GM21390 (cell line): ENCODE results near the gene KRTAP19-8.

ENCODE experiments used
- ATAC-seq: cut with Tn5 transposase; IDR thresholded peaks from one replicate; pipeline ENCODE4 v1.9.1; 2021; ENCODE audit not compliant: unreplicated experiment

The KRTAP19-8 gene

DNA sequence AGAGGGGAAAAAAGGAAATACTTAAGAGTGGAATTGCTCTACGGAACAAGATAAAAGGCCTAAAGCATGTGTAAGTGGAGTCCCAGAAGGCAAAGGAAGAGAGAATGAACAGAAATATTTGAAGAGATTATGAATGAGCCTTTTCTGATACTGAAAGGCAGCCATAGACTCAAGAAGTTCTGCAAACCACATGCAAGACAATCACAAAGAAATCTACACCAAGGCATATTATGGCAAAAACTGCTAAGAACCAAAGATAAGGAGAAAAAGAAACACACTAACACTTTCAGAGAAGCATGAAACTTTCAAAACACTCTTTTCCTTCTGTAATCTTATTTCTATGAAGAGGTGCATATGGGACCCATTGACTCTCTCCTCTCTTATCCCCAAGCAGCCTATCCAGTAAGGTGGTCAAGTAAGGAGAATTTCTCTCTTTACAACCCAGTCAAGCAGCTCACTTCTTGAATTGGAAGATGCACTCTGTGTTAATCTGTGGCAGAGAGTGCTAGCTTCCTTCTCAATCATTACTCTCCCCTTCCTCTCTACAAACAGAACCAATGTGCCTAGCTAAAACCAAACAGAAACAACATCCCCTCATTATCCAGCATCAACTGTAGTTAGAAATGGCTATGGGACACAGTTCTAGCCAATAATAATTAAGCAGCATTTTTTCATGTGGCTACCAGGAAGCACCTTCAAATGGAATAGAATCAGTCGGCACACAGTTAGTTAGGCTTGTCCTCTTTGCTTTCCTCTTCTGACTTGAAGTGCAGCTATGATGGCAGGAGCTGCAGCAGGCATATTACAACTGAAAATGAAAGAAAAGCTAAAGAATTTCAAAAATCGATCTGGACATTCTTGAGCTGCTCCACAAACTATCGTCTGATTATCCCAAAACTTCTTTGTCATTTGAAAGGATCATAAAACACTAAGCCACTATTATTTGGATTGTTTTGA is 25.9 kb downstream of the KRTAP19-8 start:
- peak; percentile 58 for ATAC-seq

DNA sequence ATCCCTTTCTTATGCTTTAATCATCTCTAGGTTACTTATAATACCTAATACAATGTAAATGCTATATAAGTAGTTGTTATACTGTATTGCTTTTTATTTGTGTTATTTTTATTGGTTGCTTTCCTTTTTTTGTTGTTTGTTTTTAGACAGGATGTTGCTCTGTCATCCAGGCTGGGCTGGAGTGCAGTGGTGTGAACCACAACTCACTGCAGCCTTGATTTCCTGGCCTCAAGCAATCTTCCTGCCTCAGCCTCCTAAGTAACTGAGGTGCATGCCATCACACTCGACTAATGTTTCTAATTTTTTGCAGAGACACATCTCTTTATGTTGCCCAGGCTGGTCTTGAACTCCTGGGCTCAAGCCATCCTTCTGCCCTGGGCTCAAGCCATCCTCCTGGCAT is 26.9 kb downstream of the KRTAP19-8 start:
- ATAC-seq: no peak

DNA sequence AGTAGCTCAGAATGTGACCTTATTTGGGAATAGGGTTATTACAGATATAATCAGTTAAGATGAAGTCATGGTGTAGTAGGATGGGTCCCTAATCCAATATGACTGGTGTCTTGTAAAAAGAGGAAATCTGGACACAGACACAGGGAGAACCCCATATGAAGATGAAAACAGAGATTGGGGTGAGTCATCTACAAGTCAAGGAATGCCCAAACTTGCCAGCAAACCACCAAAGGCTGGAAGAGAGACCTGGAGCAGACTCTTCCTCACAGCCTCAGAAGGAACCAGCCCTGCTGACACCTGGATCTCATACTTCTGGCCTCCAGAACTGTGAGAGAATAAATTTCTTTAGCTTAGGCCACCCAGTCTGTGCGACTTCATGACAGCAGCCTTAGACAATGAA is 29.9 kb downstream of the KRTAP19-8 start:
- no peak for ATAC-seq

DNA sequence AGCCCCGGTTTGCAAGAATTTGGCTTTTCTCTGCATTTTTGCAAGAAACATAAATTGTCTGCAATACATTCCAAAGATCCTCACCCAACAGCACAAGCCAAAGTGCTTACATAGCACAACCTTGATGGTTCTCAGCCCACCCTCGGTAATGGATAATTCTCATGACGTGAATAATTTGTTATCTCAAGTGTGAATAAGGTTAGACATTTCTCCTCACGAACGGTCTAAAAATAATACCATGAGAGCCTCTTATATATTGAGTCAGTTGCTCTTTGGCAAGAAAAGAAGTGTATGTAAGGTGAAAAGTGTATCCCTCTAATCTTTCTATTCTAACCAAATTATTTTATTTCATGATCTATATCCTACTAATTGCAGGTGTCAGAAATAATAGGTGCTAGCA is 33.3 kb downstream of the KRTAP19-8 start:
- no peak for ATAC-seq

DNA sequence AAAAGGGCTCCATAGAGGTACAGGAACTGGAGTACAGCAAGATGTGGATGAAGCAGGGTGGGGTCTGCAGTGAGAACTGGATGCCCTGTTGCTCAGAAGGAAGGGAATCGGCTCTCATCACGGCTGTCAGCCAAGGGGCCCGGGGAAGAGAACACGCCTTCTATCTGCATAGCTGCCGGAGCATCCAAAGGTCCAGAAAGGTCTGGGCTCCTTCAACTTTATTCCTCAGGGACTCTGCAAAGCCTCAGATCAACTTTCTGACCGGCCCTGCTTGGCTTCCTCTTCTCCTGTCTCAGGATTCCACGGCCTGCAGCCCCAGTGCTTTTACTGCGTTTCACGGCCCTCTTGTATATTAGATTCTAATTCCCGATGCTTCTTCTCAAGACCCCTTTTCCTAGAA is 34.8 kb downstream of the KRTAP19-8 start:
- ATAC-seq: no peak

DNA sequence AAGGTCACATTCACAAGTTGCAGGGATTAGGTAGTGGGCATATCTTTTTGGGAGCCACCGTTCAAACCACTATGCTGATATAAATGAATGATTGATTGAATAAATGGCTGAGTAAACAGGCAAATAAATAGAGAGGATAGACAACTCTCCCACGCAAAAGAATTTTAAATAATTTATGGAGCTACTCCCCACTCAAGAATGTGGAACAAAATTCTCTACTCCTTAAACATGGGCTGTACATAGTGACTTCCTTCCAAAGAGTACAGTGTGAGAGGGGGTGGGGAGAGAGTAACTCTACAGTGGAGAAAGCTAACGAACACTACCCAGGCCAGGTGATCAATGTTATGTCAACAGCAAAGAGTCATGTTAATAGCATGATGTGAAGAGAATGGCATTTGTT is 40.7 kb downstream of the KRTAP19-8 start:
- no peak for ATAC-seq

DNA sequence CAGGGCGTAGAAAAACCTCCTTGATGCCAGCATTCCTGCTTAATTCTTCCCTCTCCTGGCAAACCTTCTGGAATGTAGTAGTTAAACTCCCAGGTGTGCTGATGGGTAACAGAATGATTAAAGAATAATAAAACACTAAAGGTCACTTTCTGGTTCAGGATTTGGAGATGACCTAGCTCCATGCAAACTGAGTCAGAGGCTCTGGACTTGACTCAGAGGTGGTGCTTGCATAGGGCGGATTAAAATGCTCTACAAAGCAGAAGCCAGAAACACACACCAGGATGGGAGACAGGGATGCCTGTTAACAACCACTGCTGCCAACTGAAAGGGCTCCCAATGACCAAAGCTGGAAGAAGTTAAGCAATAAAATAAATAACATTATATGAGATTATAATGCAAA is 41.5 kb downstream of the KRTAP19-8 start:
- ATAC-seq: no peak

DNA sequence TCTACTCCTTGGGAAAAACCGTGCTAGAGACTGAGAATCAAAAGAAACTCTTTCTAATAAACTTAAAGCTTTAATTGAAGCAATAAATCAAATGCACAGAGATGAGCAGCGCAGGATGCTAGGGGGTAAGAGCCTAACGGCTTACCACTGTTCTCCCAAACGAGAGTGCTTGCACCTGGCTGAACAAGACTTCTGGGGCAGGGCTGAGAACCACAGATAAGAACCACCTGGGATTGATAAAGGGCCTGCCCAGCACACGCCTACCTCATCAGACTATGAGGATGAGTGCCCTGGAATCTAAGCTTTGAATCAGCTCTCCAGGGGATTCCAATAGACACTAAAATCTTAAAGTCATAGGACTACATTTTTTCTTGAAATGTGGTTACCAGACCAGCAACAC is 43.3 kb downstream of the KRTAP19-8 start:
- no peak for ATAC-seq

DNA sequence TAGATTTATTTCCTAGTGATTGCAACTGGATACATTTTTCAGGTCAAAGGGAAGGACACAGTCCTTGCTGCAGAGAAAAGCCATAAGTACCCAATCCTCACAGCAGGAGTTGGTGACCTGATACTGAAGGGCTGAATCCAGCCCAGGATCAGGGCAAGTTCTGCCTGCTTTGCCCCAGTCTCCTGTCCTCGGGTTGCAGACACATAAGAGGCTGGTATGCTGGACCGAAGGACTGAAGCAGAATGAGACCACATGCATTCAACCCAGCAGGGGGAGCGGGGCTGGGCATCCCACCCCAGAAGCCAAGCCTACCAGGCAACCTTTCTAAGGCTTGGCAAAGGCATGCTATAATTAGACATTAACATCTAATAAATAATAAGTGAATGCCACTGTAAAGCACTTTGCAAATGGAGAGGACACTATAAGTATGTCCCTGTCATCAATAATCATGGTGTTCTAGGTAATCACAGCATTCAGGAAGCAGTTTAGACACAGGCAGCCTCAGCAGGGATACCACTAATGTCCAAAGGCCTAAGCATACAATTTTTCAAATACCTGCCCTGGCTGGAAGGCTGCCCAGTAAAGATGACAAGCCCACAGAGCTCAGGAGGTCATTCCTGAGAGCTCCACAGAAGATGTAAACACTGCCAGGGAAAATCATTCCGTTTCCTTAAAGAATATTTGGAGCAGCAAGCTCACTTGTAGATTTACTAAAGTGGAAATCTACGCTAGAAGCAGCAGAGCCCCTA is 47.6 kb downstream of the KRTAP19-8 start:
- no peak for ATAC-seq

DNA sequence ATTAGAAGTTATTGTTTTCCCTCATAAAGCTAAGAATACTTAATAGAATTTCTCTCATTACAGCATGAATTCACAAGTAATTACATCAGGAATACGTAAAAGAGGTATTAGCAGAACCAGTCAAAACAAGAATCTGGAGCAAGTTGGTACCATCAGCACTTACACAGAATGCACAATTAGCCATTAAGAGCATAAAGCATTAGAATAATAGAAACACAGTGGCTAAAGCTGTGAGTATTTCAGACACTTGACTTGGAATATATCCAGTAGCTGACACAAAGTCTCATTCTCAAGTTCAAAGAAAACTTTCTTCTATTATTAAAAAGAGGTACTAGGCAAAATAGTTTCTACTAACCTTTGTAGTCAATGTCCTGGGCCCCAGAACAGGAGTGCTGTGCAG is 49.6 kb downstream of the KRTAP19-8 start:
- ATAC-seq: no peak
